Daoy (cell line): ENCODE results near the gene SHC2. TPM values are rescaled to one million over a fixed set of nuclear protein-coding genes. Genes with fewer than 3 reads are reported as not detected.

Experiments used
- DNase-seq: peaks from one replicate; pipeline ENCODE4 v3.0.0-alpha.2; 2015; ENCODE audit warnings: low read depth
- total RNA-seq: library from RNA; depleted of rRNA; stranded (reverse); fragments of >200 nt; shearing (Covaris generic); gene quantifications from 2 replicates; pipeline ENCODE4 v1.2.3, GENCODE V29; 2014; rRNA removed

SHC2 gene
- total RNA-seq = 0.11 TPM in 1 of 2 replicates, not detected in the other

- no peak for DNase-seq
Observed at GRCh38 chr19:460877-461720, at the start of gene SHC2. SHC2 (minus strand) TSS chr19:461033; CDS start chr19:460996, 37 bp downstream.

- DNase-seq = no peak
Observed at GRCh38 chr19:508204-509150, 47.6 kb upstream of the SHC2 start.

GRCh38 chr19:507286-508203 is 46.7 kb upstream of the SHC2 start, which contains the start of gene TPGS1:
TPGS1 (plus strand) TSS chr19:507497; CDS start chr19:507507, 10 bp downstream.
- peak; percentile 89 for DNase-seq

GRCh38 chr19:506404-507285 is 45.8 kb upstream of the SHC2 start:
- peak; percentile 99 for DNase-seq

- DNase-seq = no peak
Observed at GRCh38 chr19:504616-505015, 43.8 kb upstream of the SHC2 start.

GRCh38 chr19:501646-502045 is 40.8 kb upstream of the SHC2 start:
- no peak for DNase-seq

- DNase-seq = no peak
Observed at GRCh38 chr19:498977-499623, 38.3 kb upstream of the SHC2 start.

GRCh38 chr19:498511-498891 is 37.7 kb upstream of the SHC2 start:
- DNase-seq = no peak

GRCh38 chr19:497869-498510 is 37.2 kb upstream of the SHC2 start:
- no peak for DNase-seq

GRCh38 chr19:497491-497868 is 36.6 kb upstream of the SHC2 start:
- DNase-seq = no peak

GRCh38 chr19:496986-497385 is 36.2 kb upstream of the SHC2 start:
- no peak for DNase-seq

GRCh38 chr19:496112-496665 is 35.4 kb upstream of the SHC2 start, which contains the start of gene MADCAM1:
MADCAM1 (plus strand) TSS chr19:496486; CDS start chr19:496500, 14 bp downstream.
- DNase-seq = no peak

GRCh38 chr19:495402-496111 is 34.7 kb upstream of the SHC2 start:
- DNase-seq = peak; percentile 68

GRCh38 chr19:495081-495401 is 34.2 kb upstream of the SHC2 start:
- no peak for DNase-seq

- DNase-seq = no peak
Observed at GRCh38 chr19:494171-495080, 33.6 kb upstream of the SHC2 start.

GRCh38 chr19:493391-494170 is 32.7 kb upstream of the SHC2 start:
- DNase-seq = no peak
